Panc1 (cell line): ENCODE results near the gene ELFN2. TPM values are rescaled to one million over a fixed set of nuclear protein-coding genes. Genes with fewer than 3 reads are reported as not detected.

Experiments used
- ATAC-seq: fragments of 200-7000 bp; cut with Tn5 transposase; 2 replicates; pipeline ENCODE4 v1.9.1; 2020; ENCODE audit warnings: mild to moderate bottlenecking, moderate library complexity
- BruUV-seq: library from RNA; stranded (reverse); fragments of 400-500 nt; replicated peaks from 2 replicates; lab custom pipeline; 2021; lab: Mats Ljungman, UMichigan
- CTCF ChIA-PET: fragments of 300-600 bp; sonication (Branson Sonifier 250); formaldehyde crosslinking; loops from one replicate; lab custom pipeline; 2022; ENCODE audit warnings: antibody characterized with exemption; lab: Charles Lee
- POLR2A ChIA-PET: fragments of 300-600 bp; sonication (Branson Sonifier 250); formaldehyde crosslinking; loops from one replicate; lab custom pipeline; 2022; ENCODE audit warnings: antibody characterized with exemption; lab: Charles Lee
- DNase-seq: peaks from one replicate; pipeline ENCODE4 v3.0.0-alpha.2; 2010; ENCODE audit warnings: low read depth, low spot score
- H3K27ac ChIP-seq: 2 replicates; pipeline ENCODE4 v1.5.1; 2011; ENCODE audit warnings: mild to moderate bottlenecking, low read length, inconsistent platforms
- H3K27me3 ChIP-seq: fragments of 200-500 bp; sonication (Bioruptor generic); 2 replicates; pipeline ENCODE4 v1.6.0; 2014; ENCODE audit warnings: low read length, inconsistent platforms; ENCODE audit not compliant: control insufficient read depth, insufficient read depth
- H3K36me3 ChIP-seq: fragments of 200-500 bp; sonication (Bioruptor generic); 2 replicates; pipeline ENCODE4 v1.5.1; 2014; ENCODE audit warnings: inconsistent platforms, mild to moderate bottlenecking, low read length, moderate library complexity; ENCODE audit not compliant: control insufficient read depth, insufficient read depth
- H3K4me1 ChIP-seq: 2 replicates; pipeline ENCODE4 v1.5.1; 2011; ENCODE audit warnings: inconsistent platforms, mild to moderate bottlenecking, low read length, moderate library complexity; ENCODE audit not compliant: control insufficient read depth, insufficient read depth
- H3K4me3 ChIP-seq, 2 experiments: 2 replicates each; pipeline ENCODE4 v1.5.1; 2011 to 2012; ENCODE audit warnings: low read depth in 2 of 2, low read length in 2 of 2, mild to moderate bottlenecking in 2 of 2, inconsistent platforms in 1 of 2, moderate library complexity in 1 of 2
- H3K9me3 ChIP-seq: fragments of 200-500 bp; sonication (Bioruptor generic); 2 replicates; pipeline ENCODE4 v1.5.1; 2014; ENCODE audit warnings: low read depth, mild to moderate bottlenecking, inconsistent platforms, low read length, moderate library complexity; ENCODE audit not compliant: control insufficient read depth, insufficient read depth
- POLR2AphosphoS5 ChIP-seq: IDR thresholded peaks from 2 replicates; pipeline ENCODE4 v1.6.1; 2012; ENCODE audit warnings: mild to moderate bottlenecking, low read depth, low read length, moderate library complexity
- SIN3A ChIP-seq: IDR thresholded peaks from 2 replicates; pipeline ENCODE4 v1.6.1; 2012; ENCODE audit warnings: low read depth, mild to moderate bottlenecking, low read length, moderate library complexity, borderline replicate concordance; ENCODE audit not compliant: insufficient read depth
- TCF7L2 ChIP-seq: IDR thresholded peaks from 2 replicates; pipeline ENCODE4 v1.6.1; 2011; ENCODE audit warnings: mild to moderate bottlenecking, low read depth, low read length, inconsistent platforms
- in situ Hi-C: cut with HindIII; loops from 2 replicates; pipeline ENCODE4 v1.10.0; 2016; ENCODE audit warnings: low sequenced_read_pairs, low pct_unique_long_range_greater_than_20kb
- intact Hi-C: fragments of 100-400 bp; cut with micrococcal nuclease; formaldehyde crosslinking; loops from one replicate; pipeline ENCODE4 v1.10.0; 2022; ENCODE audit not compliant: unreplicated experiment
- total RNA-seq: library from RNA; stranded (reverse); gene quantifications from one replicate; pipeline ENCODE4 v1.2.1, GENCODE V29; 2021; ENCODE audit not compliant: unreplicated experiment
- TF ChIP-seq, protein P1 (sequence below): fragments of 450-650 bp; IDR thresholded peaks from 2 replicates; pipeline ENCODE4 v1.5.1; 2017; ENCODE audit warnings: mild to moderate bottlenecking
- TF ChIP-seq, protein P2 (sequence below), 2 experiments: IDR thresholded peaks; 2 replicates each; pipeline ENCODE4 v1.6.1; 2011 to 2012; ENCODE audit warnings: low read depth in 2 of 2, control low read depth in 1 of 2, low read length in 1 of 2, mild to moderate bottlenecking in 1 of 2, moderate library complexity in 1 of 2; ENCODE audit not compliant: insufficient read depth in 1 of 2

ELFN2 gene
- total RNA-seq, 1 experiment from 2014 or later, result 2.9 TPM

DNA sequence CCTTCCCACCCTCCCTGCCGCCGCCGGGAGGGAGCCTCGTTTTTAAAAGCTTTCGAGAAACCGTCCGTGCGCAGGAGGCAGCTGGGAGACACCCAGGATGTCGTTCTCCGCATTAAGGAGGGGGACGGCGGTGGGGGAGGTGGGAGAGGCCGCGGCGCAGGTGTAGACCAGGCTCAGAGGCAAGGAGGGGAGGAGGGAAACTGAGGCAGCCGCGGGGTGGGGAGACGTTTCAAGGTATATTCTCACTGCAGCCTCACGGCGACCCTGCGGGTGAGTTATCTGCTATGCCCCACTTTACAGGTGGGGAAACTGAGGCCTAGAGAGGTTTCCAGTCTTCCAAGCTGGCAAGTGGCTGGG, 102.3 kb downstream of the ELFN2 start:
- TF ChIP-seq, protein P1, sequence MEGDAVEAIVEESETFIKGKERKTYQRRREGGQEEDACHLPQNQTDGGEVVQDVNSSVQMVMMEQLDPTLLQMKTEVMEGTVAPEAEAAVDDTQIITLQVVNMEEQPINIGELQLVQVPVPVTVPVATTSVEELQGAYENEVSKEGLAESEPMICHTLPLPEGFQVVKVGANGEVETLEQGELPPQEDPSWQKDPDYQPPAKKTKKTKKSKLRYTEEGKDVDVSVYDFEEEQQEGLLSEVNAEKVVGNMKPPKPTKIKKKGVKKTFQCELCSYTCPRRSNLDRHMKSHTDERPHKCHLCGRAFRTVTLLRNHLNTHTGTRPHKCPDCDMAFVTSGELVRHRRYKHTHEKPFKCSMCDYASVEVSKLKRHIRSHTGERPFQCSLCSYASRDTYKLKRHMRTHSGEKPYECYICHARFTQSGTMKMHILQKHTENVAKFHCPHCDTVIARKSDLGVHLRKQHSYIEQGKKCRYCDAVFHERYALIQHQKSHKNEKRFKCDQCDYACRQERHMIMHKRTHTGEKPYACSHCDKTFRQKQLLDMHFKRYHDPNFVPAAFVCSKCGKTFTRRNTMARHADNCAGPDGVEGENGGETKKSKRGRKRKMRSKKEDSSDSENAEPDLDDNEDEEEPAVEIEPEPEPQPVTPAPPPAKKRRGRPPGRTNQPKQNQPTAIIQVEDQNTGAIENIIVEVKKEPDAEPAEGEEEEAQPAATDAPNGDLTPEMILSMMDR, result no peak
- TF ChIP-seq SIN3A, result no peak
- no peak for TF ChIP-seq TCF7L2
- TF ChIP-seq, protein P2, sequence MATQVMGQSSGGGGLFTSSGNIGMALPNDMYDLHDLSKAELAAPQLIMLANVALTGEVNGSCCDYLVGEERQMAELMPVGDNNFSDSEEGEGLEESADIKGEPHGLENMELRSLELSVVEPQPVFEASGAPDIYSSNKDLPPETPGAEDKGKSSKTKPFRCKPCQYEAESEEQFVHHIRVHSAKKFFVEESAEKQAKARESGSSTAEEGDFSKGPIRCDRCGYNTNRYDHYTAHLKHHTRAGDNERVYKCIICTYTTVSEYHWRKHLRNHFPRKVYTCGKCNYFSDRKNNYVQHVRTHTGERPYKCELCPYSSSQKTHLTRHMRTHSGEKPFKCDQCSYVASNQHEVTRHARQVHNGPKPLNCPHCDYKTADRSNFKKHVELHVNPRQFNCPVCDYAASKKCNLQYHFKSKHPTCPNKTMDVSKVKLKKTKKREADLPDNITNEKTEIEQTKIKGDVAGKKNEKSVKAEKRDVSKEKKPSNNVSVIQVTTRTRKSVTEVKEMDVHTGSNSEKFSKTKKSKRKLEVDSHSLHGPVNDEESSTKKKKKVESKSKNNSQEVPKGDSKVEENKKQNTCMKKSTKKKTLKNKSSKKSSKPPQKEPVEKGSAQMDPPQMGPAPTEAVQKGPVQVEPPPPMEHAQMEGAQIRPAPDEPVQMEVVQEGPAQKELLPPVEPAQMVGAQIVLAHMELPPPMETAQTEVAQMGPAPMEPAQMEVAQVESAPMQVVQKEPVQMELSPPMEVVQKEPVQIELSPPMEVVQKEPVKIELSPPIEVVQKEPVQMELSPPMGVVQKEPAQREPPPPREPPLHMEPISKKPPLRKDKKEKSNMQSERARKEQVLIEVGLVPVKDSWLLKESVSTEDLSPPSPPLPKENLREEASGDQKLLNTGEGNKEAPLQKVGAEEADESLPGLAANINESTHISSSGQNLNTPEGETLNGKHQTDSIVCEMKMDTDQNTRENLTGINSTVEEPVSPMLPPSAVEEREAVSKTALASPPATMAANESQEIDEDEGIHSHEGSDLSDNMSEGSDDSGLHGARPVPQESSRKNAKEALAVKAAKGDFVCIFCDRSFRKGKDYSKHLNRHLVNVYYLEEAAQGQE (IDR thresholded peaks at IDR 0.05; ENCODE audit: insufficient read depth in 1 of 2, low read depth in 2 of 2, low read length in 1 of 2), result no peak
- TF ChIP-seq POLR2AphosphoS5, result no peak
- no peaks in the 10 kb centered on the region for H3K36me3 ChIP-seq
- H3K4me1 ChIP-seq, result no peaks in the 10 kb centered on the region; the same call in 1 of the 2 replicates
- no peak for ATAC-seq
- no peak overlapping the region for H3K27ac ChIP-seq
- no peak for DNase-seq
- no peaks in the 10 kb centered on the region for H3K27me3 ChIP-seq
- ChIA-PET POLR2A (no interaction called here), CTCF (no interaction called here)
- intact Hi-C loops, result no loop called here
- BruUV-seq, result no TSS peak
- H3K4me3 ChIP-seq, result no peak overlapping the region
- in situ Hi-C loops, result no loop called here
- H3K9me3 ChIP-seq, result no peaks in the 10 kb centered on the region

DNA sequence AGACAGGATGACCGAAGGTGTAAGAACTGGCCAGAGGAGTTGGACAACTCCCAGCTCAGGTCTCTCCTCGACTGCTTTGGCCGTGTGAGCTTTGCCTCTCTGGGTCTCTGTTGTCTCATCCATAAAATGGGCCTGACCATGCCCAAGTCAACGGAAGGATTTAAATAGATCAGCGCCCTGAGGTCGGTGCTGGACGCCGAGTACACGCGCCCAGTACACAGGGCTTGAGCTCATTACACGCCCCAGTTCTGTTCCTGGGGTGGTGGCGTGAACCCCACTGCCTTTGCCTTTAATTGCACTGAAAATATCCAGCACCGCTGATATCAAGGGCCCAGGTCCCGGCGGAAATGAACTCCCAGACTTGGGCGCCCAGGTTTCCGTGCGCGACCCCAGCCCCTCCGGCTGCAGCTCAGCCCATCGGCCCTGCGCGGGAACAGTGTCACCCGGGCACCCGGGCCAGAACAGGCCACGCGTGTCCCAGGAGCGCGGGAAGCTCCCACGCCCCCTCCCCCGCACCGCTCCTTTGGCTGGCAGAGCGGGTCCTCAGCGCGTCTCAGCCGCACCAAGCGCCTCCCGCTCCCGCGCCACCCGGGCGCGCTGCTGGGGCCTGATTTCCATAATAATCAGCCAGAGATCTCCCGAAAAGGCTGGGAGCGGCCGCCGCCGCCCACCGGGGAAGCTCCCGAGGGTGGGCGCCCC, 102.8 kb downstream of the ELFN2 start:
- Histone ChIP-seq H3K9me3 (no peaks in the 10 kb centered on the region), H3K4me1 (no peaks in the 10 kb centered on the region), H3K27me3 (no peaks in the 10 kb centered on the region), H3K27ac (no peak overlapping the region), H3K36me3 (no peaks in the 10 kb centered on the region), H3K4me3 (no peak overlapping the region)
- no peak for TF ChIP-seq TCF7L2
- TF ChIP-seq, protein P2 (IDR thresholded peaks at IDR 0.05; ENCODE audit: insufficient read depth in 1 of 2, low read depth in 2 of 2, low read length in 1 of 2), result no peak
- TF ChIP-seq, protein P1, result no peak
- in situ Hi-C loops, result no loop called here
- intact Hi-C loops, result no loop called here
- DNase-seq (no peak), ATAC-seq (no peak)
- CTCF ChIA-PET, result interaction anchor here (0.6 kb wide), 1 partner anchor 188 kb away, joined by 5 read pairs; no protein-coding TSS in a partner anchor
- BruUV-seq, result no TSS peak
- POLR2A ChIA-PET, result interaction anchor here (1.1 kb wide), 1 partner anchor 9 kb away, joined by 9 read pairs; no protein-coding TSS in a partner anchor
